HG03432 (cell line): ENCODE measurements around the gene ABHD17C.

Experiments used
- ATAC-seq: cut with Tn5 transposase; IDR thresholded peaks from one replicate; pipeline ENCODE4 v1.9.1; 2021; ENCODE audit warnings: mild to moderate bottlenecking, moderate library complexity; ENCODE audit not compliant: unreplicated experiment

The ABHD17C gene

DNA sequence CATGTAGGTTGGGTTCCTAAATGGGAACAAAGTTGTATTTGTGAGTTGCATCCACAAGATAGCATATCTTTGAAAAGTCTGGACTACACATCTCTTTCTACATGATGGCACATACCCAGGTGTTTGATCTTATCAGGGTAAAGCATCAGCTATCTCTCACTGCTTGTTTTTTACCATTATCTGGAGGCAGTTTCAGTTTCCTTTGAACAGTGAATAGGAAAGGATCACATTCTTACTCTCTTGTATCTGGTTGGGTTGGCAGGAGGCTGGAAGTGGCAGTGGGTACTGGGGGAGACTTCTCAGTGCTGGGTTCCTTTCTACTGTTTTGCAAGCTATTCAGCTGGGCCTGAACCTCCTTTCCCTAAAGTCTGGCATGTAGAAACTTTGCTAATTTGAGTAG lies 88.2 kb downstream of the ABHD17C start:
- no peak for ATAC-seq

DNA sequence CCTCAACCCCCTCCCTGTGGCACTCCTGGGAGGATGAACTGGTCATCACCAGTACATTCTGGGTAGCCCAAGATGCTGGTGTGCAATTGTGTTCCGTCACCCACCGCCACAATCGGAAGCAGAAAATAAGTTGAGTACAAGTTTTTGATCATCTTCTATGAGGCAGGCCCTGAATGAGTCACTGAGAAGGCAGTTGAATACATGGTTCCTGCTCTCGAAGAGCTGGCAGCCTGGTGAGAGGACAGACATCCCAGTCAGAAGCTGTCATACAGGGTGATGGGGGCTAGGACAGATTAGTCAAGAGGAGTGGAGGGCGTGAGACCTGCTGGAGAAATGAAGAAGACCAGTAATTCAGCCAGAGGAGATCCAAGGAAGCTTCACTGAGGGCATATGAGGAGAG lies 90.2 kb downstream of the ABHD17C start:
- ATAC-seq = no peak

DNA sequence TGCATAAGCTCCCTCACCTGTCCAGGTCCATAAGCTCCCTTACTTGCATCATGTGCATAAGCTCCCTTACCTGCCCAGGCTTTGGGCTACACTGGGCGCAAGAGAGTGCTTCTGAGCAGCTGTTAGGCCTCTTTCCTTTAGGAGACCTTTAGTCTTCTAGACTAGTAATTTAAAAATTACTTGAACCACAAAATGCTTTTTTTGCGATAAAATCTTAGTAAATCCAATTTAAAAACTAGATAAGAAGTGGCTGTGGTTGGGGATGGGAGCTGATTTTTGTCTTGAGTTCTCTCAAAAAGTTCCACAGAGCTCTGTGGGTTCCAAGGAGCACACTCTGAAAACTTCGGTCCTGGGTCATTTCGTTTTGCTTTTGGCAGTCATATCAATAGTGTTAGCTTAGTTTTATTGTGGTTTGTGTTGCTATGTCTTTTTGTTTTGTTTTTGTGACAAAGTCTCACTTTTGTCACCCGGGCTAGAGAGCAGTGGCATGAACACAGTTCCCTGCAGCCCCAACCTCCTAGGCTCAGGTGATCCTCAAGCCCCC lies 90.8 kb downstream of the ABHD17C start:
- ATAC-seq = no peak

DNA sequence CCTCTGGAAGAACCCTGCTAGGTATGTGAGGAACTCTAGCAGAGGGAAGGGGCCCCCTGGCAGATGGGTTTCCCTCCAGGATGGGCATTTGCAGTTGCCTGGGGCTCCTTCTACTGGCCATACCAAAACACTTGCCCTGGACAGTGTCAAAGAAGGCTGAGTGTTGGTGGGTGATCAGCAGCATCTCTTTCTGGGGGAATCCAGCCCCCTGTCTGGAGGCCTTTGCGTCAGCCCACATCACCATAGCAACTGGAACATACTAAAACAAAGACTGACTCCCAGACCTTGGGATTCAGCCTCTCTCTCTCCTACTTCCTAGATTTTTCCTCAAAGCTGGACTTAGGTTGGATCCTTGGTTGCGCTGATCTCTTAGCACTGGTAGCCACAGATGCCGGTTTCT lies 92.2 kb downstream of the ABHD17C start:
- no peak for ATAC-seq

DNA sequence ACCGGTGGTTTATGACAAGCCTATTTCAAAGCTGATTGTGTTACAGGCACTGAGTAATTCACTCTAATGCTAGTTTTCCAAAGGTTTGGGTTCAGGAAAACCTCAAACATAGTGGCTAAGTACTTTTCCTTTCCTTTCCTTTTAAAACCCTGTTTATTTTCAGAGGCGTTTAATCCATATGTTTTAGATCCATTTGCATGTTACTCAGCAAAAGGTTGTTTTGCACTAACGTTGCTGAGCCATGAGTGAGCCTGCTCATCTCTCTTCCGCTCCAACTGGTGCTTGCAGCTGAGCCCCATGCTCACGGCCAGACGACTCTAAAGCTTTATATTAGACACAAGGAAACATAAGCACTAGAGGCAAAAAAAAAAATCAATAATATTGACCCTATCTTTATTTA lies 93.4 kb downstream of the ABHD17C start:
- no peak for ATAC-seq

DNA sequence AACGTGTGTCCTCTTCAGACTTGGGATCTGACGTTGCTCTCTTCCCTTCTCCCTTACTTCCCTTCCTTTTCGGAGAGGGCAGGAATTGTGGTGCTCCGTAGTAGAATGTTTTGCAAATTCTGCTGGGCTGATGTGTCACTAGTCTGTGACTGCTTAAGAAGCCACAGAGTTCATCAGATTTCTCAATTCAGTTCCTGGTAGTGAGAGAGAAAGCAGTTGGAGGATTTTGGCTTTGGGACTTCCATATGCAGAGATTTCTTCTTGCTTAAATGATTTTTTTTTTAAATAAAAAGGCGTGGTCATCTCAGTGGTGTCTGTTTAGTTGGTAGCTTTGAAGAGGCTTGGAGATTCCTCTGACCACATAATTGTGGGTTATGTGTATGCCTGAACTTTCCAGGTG lies 94.2 kb downstream of the ABHD17C start:
- ATAC-seq = no peak

DNA sequence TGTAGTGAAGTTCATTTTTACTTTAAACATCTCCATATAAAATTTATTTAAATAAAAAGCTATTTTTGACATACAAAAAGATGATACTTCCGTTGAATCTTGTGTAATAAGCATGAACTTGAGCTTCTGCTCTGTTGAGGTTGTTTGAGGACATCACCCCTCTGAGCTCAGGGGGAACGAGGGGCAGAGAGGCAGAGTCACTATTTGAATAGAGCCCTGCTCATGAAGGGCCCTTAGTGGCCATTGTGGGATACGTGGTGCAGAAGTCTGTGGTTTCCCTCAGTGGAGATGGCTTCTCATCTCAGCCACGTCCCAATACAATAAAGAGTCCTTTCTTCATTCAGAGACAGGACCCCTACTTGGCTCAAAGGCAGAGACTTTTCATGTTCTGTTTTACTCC lies 94.7 kb downstream of the ABHD17C start:
- no peak for ATAC-seq

DNA sequence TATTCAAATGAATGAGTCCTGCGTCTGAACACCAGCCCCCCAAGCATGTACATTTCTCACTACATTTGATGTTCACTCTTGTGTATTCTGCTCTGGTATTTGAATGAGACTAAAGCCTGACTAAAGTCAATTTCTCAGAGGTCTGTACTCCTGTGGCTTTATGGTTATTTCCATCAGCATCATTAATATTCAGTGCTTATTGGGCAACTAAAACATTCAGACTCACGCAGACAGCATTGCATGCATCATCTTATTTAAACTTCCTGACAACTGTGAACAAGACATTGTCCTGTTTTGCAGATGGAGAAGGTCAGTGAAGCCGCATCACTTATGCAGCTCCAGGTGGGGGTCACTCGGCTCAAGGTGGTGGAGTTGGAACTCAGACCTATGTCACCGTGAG lies 95.1 kb downstream of the ABHD17C start:
- no peak for ATAC-seq

DNA sequence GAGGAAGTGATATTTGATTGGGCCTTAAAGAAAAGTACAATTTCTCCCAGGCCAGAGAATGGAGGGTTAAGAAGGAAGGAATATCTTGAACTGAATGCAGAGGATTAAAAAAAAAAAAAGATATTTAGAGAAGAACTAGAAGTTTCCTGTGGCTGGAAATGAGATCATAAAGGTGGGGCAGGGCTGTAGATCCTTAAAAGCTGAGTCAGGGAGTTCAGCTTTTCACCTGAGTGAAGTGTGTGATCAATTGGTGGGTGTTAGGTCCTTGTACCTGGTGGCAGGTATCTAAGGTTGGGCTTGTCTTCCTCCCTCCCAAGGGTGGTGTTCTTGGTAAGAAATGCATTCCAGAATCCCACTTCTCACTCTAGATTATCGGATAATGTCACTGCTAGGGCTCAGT lies 95.9 kb downstream of the ABHD17C start:
- ATAC-seq = no peak

DNA sequence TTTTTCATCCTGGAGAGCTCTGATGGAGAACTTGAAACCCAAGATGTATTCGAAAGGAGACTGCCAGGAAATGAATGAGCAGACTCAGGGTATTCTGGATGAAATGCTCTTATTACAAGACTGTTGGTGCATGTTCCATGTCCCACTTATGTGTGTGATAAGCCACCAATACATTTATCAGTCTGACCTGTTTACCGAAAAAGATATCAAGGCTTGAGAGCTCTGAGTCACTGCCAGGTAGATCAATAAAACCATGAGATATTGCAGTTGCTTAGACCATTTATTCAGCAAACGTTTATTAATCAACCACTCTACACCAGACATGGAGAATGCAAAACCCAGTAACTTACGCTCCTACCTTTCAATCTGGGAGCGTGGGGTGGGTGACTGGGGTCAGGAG lies 101.3 kb downstream of the ABHD17C start:
- no peak for ATAC-seq

DNA sequence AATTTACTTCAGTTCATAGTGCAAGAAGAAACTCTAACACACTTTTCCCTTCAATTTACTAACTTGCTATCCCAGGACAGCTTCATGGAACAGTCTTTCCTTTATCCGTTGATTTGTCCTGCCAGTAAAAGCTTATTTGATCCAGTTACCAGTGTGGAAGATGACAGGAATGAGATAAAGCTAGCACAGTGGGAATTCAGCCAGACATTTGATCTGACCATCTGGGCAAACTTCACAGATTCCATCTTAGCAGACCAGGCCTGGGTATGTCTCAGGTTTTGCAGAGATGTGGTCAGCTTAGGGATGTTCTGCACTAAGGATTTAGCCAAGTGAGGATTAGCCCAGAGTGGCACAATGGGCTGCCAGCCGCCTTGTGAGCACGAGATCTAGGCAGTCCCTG lies 103.8 kb downstream of the ABHD17C start:
- ATAC-seq = no peak

DNA sequence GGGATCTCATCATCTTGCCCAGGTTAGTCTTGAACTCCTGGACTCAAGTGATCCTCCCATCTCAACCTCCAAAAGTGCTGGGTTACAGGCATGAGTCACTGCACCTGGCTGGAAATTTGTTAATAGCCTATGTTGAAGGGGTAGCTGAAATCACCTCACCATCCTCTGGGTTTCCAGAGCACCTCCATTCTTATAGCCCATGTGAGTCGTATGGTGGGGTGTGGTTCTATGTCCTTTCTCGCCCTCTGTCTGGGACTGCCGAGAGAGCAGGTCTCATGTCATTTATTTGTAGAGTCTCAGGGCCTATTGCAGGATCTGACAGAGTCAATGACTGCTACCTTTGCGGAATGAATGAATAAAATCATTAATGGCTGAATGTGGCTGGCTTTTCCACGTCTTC lies 105.0 kb downstream of the ABHD17C start:
- ATAC-seq = no peak

DNA sequence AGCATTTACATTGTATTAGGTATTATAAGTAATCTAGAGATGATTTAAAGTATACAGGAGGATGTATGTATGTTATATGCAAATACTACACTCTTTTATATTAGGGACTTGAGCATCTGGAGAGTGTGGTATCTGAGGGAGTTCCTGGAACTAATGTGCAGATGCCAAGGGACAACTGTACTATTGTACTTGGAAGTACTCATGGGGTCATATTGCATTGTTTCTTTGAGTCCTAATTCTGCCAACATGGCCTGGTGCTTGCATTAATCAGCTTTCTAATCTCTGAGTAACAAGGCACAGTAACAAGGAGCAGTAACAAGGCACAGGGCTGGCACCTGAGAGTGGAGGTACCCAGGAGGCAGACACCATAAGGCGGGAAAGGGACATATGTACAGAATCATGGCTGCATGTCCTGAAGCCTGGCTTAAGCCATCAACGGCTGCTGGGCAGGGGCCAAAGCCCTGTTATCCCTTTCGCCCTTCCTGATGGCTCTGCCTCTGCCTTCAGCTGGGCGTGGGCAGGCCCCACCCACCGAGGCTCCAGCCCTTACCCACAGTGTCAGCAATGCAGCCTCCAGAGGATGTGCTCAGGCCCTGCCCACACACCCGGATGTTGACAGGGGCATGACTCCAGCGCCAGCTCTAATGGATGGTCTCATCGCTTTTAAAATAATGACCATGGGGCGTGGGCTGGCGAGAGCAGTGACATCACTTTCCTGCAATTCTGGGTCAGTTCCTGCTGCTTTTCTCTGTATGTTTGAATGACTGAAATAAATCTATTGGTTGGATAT lies 107.0 kb downstream of the ABHD17C start:
- no peak for ATAC-seq

DNA sequence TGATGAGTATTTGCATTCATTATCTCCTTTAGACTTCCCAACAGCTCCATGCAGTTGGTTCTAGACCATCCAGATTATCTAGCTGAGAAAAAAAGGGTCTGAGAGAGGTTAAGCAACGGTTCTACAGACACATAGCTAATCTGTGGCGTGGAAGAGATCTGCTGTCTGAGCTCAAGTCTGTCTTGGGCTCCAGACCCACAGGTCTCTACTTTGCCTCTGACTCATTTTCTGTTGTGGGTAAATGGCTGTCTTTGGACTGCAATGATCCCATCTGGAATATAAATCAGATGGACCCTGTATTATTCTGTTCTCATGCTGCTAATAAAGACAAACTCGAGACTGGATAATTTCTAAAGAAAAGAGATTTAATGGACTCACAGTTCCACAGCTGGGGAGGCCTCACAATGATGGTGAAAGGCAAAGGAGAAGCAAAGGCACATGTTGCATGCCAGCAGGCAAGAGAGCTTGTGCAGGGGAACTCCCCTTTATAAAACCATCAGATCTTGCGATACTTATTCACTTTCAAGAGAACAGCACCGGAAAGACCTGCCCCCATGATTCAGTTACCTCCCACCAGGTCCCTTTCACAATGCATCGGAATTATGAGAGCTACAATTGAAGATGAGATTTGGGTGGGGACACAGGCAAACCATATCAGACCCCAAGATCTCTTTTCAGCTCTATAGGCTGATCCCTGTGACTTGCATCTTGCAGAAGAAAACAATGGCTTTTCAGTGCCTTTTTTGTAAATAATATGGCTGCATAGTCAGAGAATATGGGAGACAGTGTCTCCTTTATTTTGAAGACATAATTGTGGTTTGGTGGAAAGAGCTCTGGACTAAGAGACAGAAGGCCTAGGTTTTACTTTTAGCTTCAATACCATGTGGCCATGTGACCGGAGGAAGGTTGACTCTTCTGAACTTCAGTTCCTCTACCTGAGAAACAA lies 108.7 kb downstream of the ABHD17C start:
- no peak for ATAC-seq

DNA sequence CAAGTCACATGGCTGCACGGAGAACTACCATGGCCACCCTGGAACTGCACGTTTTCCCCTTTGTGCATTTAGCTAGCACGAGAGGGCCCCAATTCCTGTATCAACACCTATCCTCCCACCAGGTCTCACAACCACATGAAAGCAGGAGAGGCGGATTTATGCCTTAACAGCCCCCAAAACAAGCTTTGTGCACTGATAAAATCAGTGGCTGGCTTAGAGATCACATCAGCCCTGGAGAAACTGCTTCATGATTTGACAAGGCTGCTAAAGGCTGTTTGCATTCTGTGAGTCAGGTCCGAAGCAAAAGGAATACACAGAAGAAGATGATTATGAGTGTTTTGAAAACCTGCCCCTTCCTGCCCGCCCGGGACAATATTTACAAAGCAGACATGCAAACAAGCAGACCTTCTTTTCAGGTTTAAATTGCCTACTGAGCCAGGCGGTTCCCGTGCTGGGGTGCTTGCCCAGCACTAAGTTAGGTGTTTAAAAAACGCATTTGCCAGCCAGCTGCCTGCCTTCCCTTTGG lies 109.9 kb downstream of the ABHD17C start:
- no peak for ATAC-seq
